Neural cell (in vitro differentiated cells): ENCODE results near the gene BRD9. TPM values are rescaled to one million over a fixed set of nuclear protein-coding genes. Genes with fewer than 3 reads are reported as not detected.

Experiments used
- H2AFZ ChIP-seq: fragments of 200-600, 300-800 bp; sonication (generic), shearing (Covaris generic); 2 replicates; pipeline ENCODE4 v1.6.0; 2014; ENCODE audit warnings: low read depth, mild to moderate bottlenecking, antibody characterized with exemption, low read length, moderate library complexity
- H3F3A ChIP-seq: fragments of 200-600 bp; shearing (Covaris generic); 2 replicates; pipeline ENCODE4 v1.6.1; 2016; ENCODE audit warnings: mild to moderate bottlenecking, moderate library complexity, mixed read lengths, antibody characterized with exemption, low read length; ENCODE audit not compliant: insufficient read depth, poor library complexity, severe bottlenecking
- H3K27ac ChIP-seq: fragments of 200-600, 300-800 bp; sonication (generic), shearing (Covaris generic); 2 replicates; pipeline ENCODE4 v1.5.1; 2014; ENCODE audit warnings: mild to moderate bottlenecking, low read length, moderate library complexity
- H3K27me3 ChIP-seq: fragments of 300-800, 200-600 bp; sonication (generic), shearing (Covaris generic); 2 replicates; pipeline ENCODE4 v1.6.0; 2014; ENCODE audit warnings: mild to moderate bottlenecking, low read depth, low read length, moderate library complexity; ENCODE audit not compliant: insufficient read depth
- H3K36me3 ChIP-seq: fragments of 300-800, 200-600 bp; sonication (generic), shearing (Covaris generic); 2 replicates; pipeline ENCODE4 v1.5.1; 2014; ENCODE audit warnings: mild to moderate bottlenecking, antibody characterized with exemption, low read length, moderate library complexity; ENCODE audit not compliant: insufficient read depth
- H3K4me2 ChIP-seq: fragments of 300-800, 200-600 bp; sonication (generic), shearing (Covaris generic); 2 replicates; pipeline ENCODE4 v1.6.0; 2014; ENCODE audit warnings: mild to moderate bottlenecking, low read length
- H3K4me3 ChIP-seq: fragments of 300-800, 200-600 bp; sonication (generic), shearing (Covaris generic); 2 replicates; pipeline ENCODE4 v1.5.1; 2014; ENCODE audit warnings: mild to moderate bottlenecking, low read length, moderate library complexity
- H3K79me2 ChIP-seq: fragments of 200-600 bp; shearing (Covaris generic); replicated peaks from 2 replicates; pipeline ENCODE4 v1.6.0; 2014; ENCODE audit warnings: mild to moderate bottlenecking, low read length, moderate library complexity; ENCODE audit not compliant: insufficient read depth
- H3K9ac ChIP-seq: fragments of 300-800, 200-600 bp; sonication (generic), shearing (Covaris generic); 2 replicates; pipeline ENCODE4 v1.6.1; 2016; ENCODE audit warnings: mild to moderate bottlenecking, low read length, mixed read lengths
- H3K9me2 ChIP-seq: fragments of 200-600 bp; shearing (Covaris generic); 2 replicates; pipeline ENCODE4 v1.6.1; 2016; ENCODE audit warnings: mild to moderate bottlenecking, low read length, mixed read lengths; ENCODE audit not compliant: insufficient read depth
- H3K9me3 ChIP-seq: fragments of 200-600, 300-800 bp; sonication (generic), shearing (Covaris generic); 2 replicates; pipeline ENCODE4 v1.6.1; 2016; ENCODE audit warnings: mild to moderate bottlenecking, mixed run types, low read length, moderate library complexity, mixed read lengths
- H4K20me1 ChIP-seq: fragments of 200-600 bp; shearing (Covaris generic); 2 replicates; pipeline ENCODE4 v1.6.1; 2016; ENCODE audit warnings: mild to moderate bottlenecking, mixed run types; ENCODE audit not compliant: insufficient read depth
- CTCF ChIP-seq: fragments of 450-650 bp; IDR thresholded peaks from 2 replicates; pipeline ENCODE4 v1.5.1; 2014; ENCODE audit warnings: antibody characterized with exemption, mild to moderate bottlenecking, moderate library complexity; ENCODE audit not compliant: poor library complexity, severe bottlenecking
- EP300 ChIP-seq: fragments of 450-650 bp; conservative IDR thresholded peaks from 2 replicates; pipeline ENCODE4 v1.6.1; 2014; ENCODE audit warnings: antibody characterized with exemption, mild to moderate bottlenecking, moderate library complexity; ENCODE audit not compliant: poor library complexity, severe bottlenecking
- EZH2 ChIP-seq: fragments of 200-600, 300-800 bp; shearing (Covaris generic), sonication (generic); IDR thresholded peaks from 2 replicates; pipeline ENCODE4 v1.6.1; 2014; ENCODE audit warnings: antibody characterized with exemption, low read length, borderline replicate concordance, mild to moderate bottlenecking; ENCODE audit not compliant: insufficient read depth, poor library complexity, severe bottlenecking
- MXI1 ChIP-seq: fragments of 450-650 bp; conservative IDR thresholded peaks from 2 replicates; pipeline ENCODE4 v1.6.1; 2014; ENCODE audit warnings: antibody characterized with exemption, mild to moderate bottlenecking; ENCODE audit not compliant: poor library complexity, severe bottlenecking
- POLR2AphosphoS5 ChIP-seq: IDR thresholded peaks from 2 replicates; pipeline ENCODE4 v1.6.1; 2012
- RAD21 ChIP-seq: fragments of 450-650 bp; conservative IDR thresholded peaks from 2 replicates; pipeline ENCODE4 v1.6.1; 2014; ENCODE audit warnings: antibody characterized with exemption, mild to moderate bottlenecking, moderate library complexity
- REST ChIP-seq: IDR thresholded peaks from 2 replicates; pipeline ENCODE4 v1.6.1; 2012; ENCODE audit warnings: borderline replicate concordance
- SMC3 ChIP-seq: fragments of 450-650 bp; conservative IDR thresholded peaks from 2 replicates; pipeline ENCODE4 v1.6.1; 2014; ENCODE audit warnings: antibody characterized with exemption, mild to moderate bottlenecking, moderate library complexity; ENCODE audit not compliant: poor library complexity
- TAF1 ChIP-seq: IDR thresholded peaks from 2 replicates; pipeline ENCODE4 v1.6.1; 2012; ENCODE audit warnings: low read depth
- polyA plus RNA-seq: library from polyadenylated mRNA; depleted of rRNA; stranded (reverse); fragments of >200 nt; gene quantifications from 2 replicates; pipeline ENCODE4 v1.2.3, GENCODE V29; 2014

Gene BRD9
- polyA plus RNA-seq, 1 donor from 2014 or later = 50.4 TPM

GRCh38 chr5:850511-851006 is 42.0 kb downstream of the BRD9 start, which contains the start of gene ZDHHC11:
Gene ZDHHC11 (minus strand): TSS chr5:850986. CDS start chr5:850602, 384 bp downstream.
- H3K79me2 ChIP-seq = no peaks in the 10 kb centered on the region
- TF ChIP-seq EP300 = no peak
- TF ChIP-seq EZH2 = no peak
- no peak for TF ChIP-seq MXI1
- no peak for TF ChIP-seq SMC3
- no peak for TF ChIP-seq CTCF
- no peak for TF ChIP-seq RAD21
- TF ChIP-seq POLR2AphosphoS5 = no peak
- no peak for TF ChIP-seq REST
- no peak for TF ChIP-seq TAF1
- H3K9me2 ChIP-seq = no peaks in the 10 kb centered on the region
- no peaks in the 10 kb centered on the region for H4K20me1 ChIP-seq
- H3K9me3 ChIP-seq = no peaks in the 10 kb centered on the region
- H3K4me3 ChIP-seq = no peak within 1 kb of the TSS
- no peaks in the 10 kb centered on the region for H3K27me3 ChIP-seq
- no peak within 1 kb of the TSS for H3K9ac ChIP-seq
- no peak within 1 kb of the TSS for H3K4me2 ChIP-seq
- H3K36me3 ChIP-seq = no peaks in the 10 kb centered on the region
- no peaks in the 10 kb centered on the region for H3F3A ChIP-seq
- H3K27ac ChIP-seq = no peak within 1 kb of the TSS
- no peak within 1 kb of the TSS for H2AFZ ChIP-seq

GRCh38 chr5:849651-850301 is 42.8 kb downstream of the BRD9 start:
- H3K4me2 ChIP-seq = no peak overlapping the region
- no peak overlapping the region for H3K9ac ChIP-seq
- no peak overlapping the region for H3K4me3 ChIP-seq
- no peak overlapping the region for H2AFZ ChIP-seq
- no peaks in the 10 kb centered on the region for H3K79me2 ChIP-seq
- no peak overlapping the region for H3K27ac ChIP-seq
- H3K27me3 ChIP-seq = no peaks in the 10 kb centered on the region
- H3K9me3 ChIP-seq = no peaks in the 10 kb centered on the region
- H4K20me1 ChIP-seq = no peaks in the 10 kb centered on the region
- no peaks in the 10 kb centered on the region for H3K36me3 ChIP-seq
- H3K9me2 ChIP-seq = no peaks in the 10 kb centered on the region
- no peaks in the 10 kb centered on the region for H3F3A ChIP-seq
- TF ChIP-seq REST (no peak), CTCF (no peak), TAF1 (no peak), EP300 (no peak)
